LoVo (cell line): Measurements from ENCODE around the gene EPS15.
"Not testable (repeated sequence)": the region's sequence is repeated elsewhere in the genome, so short reads cannot be mapped to it uniquely, and the experiment has no call there.

Source experiments
- DNase-seq: peaks from one replicate; pipeline ENCODE4 v3.0.0-alpha.2; 2016; ENCODE audit warnings: low spot score

EPS15 gene

DNA sequence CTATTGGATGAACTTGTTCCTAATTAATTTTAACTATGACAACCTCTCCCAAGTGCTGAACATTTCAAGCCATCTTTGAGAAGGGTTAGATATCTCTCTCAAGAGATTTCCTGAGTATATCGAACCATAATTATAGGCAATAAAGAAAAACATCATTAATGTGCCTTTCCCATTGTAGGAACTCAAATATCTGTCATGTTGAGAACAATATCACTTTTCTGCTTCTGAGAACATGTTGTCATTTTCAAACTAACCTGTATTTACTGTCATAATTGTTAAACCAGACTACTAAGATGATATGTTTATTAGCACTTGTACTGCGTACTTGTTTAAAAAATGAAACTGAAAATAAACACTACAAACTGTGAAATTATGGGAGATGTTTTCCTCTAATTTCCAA is 4.3 kb downstream of the EPS15 start:
- DNase-seq, result no peak

DNA sequence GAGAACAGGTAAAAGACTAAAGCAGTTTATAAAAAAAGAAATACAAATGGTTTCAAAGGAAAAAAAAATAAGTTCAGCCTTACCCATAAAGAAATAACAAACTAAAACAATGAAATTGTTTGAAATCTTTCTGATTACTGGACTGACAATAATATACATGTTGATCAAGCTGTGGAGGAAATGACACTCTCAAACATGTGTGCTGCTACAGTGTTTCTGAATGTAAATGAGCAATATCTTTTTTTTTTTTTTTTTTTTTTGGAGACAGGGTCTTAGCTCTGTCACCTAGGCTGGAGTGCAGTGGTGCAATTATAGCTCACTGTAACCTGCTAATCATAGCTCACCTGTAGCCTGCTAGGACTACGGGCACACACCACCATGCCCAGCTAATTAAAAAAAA is 6.5 kb downstream of the EPS15 start:
- DNase-seq, result no peak

GRCh38 chr1:51512120-51512519 is 6.9 kb downstream of the EPS15 start:
- no peak for DNase-seq

GRCh38 chr1:51509773-51510172 is 9.3 kb downstream of the EPS15 start:
- DNase-seq, result no peak

DNA sequence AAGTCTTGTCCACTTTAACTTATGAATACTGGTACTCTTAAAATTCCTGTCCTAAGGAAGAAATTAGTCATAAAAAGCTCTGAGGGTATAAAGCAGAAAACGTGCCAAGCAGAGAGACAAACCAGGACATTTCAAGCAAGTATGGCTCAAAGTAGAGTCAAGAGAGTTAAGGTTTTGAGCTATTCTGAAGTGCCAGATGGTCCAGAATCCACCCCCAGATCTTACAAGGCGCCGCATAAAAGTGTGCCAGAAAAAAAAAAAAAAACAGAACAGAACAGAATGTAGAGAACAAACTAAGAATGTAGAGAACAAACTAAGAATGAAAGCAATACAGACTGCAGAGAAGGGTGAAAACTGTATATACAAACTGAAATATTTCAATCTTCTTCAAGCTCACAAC is 12.5 kb downstream of the EPS15 start:
- no peak for DNase-seq

- no peak for DNase-seq
Observed at GRCh38 chr1:51504806-51505525, 14.1 kb downstream of the EPS15 start.

GRCh38 chr1:51501218-51501630 is 17.8 kb downstream of the EPS15 start:
- DNase-seq, result not testable (repeated sequence)

DNA sequence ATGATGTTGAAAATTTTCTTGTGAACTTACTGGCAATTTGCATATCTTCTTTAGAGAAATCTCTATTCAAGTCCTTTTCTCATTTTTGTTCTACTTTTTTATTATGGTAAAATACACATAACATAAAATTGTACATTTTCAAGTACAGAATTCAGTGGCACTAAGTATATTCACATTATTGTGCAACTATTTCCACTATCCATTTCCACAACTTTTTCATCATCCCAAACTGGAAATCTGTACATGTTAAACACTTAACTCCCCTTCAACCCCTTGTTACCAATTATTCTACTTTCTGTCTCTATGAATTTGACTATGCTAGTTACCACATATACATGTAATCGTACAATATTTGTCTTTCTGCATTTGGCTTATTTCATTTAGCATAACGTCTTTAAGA is 19.4 kb downstream of the EPS15 start:
- DNase-seq, result no peak

DNA sequence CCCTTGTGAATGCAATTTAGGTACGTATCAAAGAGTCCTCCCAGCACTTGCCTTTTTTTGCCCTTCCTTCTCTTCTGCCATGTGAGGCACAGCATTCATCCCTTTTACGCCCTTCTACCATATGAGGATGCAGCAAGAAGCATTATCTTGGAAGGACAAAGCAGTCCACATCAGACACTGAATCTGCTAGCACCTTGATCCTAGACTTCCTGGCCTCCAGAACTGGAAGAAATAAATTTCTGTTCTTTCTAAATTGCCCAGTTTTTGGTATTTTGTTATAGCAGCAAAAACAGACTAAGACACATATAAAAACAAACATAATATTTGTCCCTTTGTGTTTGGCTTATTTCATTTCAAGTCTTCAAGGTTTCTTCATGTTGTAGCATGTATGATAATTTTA is 20.1 kb downstream of the EPS15 start:
- DNase-seq, result no peak

DNA sequence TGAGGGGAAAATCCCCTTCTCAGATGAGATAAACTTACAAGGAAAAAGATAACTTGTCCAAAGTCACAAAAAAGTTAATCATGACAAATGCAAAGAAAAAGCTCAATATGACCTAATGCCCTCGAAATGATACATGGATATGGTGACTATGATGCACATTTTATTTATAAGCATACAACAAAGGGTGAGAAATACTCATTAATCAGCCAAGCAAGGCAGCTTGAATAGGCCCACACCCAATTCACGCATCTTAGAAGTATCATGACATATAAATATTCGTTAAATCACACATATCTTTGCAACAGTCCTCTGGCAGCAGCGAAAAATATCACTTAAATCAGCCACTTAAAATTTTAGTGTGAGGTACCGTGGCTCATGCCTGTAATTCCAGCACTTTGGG is 21.7 kb downstream of the EPS15 start:
- no peak for DNase-seq

GRCh38 chr1:51494138-51494830 is 24.8 kb downstream of the EPS15 start:
- DNase-seq, result no peak

GRCh38 chr1:51491166-51491981 is 27.7 kb downstream of the EPS15 start:
- DNase-seq, result no peak

DNA sequence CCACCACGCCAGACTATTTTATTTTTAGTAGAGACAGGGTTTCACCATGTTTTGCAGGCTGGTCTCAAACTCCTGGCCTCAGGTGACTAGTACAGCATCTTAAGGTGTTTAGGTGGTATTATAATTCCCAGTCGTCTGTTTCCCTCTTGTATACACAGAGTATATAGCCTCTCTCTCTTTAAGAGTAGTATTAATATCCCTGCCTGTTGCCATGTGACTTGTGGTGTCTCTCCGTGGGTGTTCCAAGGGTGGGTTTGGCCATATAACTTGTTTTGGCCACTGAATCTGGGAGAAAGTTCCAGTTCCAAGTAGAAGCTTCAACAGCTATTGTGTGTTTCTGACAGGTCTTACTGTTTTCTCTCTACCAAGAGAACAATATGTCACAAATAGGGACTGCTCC is 29.6 kb downstream of the EPS15 start:
- no peak for DNase-seq

GRCh38 chr1:51488372-51489050 is 30.6 kb downstream of the EPS15 start:
- no peak for DNase-seq

- no peak for DNase-seq
Observed at GRCh38 chr1:51487628-51488027, 31.4 kb downstream of the EPS15 start.

DNA sequence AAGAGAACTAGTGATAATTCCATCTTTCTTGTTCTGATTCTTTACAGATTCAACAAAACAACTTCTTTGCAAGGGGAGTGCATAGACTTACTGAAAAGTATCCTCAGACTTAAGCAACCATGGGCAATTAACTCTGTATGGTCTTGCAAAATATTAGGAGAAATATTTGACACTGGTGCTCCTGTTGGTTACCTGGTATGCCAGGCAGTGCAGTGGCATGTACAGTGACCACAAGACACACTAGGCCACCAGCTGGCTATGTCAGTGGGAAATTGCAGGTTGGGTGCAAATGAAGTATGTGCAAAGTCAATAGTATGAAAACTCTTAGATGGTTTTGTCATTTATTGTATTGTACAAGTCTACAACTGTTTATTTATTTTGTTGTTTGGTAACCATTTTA is 34.5 kb downstream of the EPS15 start:
- DNase-seq, result no peak

- DNase-seq, result no peak
Observed at GRCh38 chr1:51482881-51483280, 36.2 kb downstream of the EPS15 start.

DNA sequence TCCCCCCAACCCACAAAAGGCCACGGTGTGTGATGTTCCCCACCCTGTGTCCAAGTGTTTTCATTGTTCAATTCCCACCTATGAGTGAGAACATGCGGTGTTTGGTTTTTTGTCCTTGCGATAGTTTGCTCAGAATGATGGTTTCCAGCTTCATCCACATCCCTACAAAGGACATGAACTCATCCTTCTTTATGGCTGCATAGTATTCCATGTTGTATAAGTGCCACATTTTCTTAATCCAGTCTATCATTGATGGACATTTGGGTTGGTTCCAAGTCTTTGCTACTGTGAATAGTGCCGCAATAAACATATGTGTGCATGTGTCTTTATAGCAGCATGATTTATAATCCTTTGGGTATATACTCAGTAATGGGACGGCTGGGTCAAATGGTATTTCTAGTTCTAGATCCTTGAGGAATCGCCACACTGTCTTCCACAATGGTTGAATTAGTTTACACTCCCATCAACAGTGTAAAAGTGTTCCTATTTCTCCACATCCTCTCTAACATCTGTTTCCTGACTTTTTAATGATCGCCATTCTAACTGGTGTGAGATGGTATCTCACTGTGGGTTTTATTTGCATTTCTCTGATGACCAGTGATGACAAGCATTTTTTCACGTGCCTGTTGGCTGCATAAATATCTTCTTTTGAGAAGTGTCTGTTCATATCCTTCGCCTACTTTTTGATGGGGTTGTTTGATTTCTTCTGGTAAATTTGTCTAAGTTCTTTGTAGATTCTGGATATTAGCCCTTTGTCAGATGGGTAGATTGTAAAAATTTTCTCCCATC is 44.0 kb downstream of the EPS15 start:
- not testable (repeated sequence) for DNase-seq

- no peak for DNase-seq
Observed at GRCh38 chr1:51473331-51474115, 45.5 kb downstream of the EPS15 start.

- no peak for DNase-seq
Observed at GRCh38 chr1:51472359-51472758, 46.7 kb downstream of the EPS15 start.

- no peak for DNase-seq
Observed at GRCh38 chr1:51469518-51469917, 49.5 kb downstream of the EPS15 start.
